AG08396 (cell line): Measurements from ENCODE around the gene OR13J1.
"Not testable (repeated sequence)": the region's sequence is repeated elsewhere in the genome, so short reads cannot be mapped to it uniquely, and the experiment has no call there.

Source experiments
- DNase-seq: peaks from one replicate; pipeline ENCODE4 v3.0.0; 2012; ENCODE audit warnings: low spot score, mixed read lengths

Gene OR13J1

GRCh38 chr9:35870351-35870923 lies at the start of gene OR13J1:
Gene OR13J1, minus strand, starts transcription at chr9:35870401. Its CDS starts 0 bp downstream, at chr9:35870401.
- DNase-seq = no peak

GRCh38 chr9:35919212-35920008 lies 49.2 kb upstream of the OR13J1 start:
- no peak for DNase-seq

GRCh38 chr9:35918780-35919179 lies 48.6 kb upstream of the OR13J1 start:
- no peak for DNase-seq

GRCh38 chr9:35917261-35917660 lies 47.1 kb upstream of the OR13J1 start:
- no peak for DNase-seq

- no peak for DNase-seq
Observed at GRCh38 chr9:35915681-35916294, 45.6 kb upstream of the OR13J1 start.

- DNase-seq = peak; percentile 20
Observed at GRCh38 chr9:35914301-35914807, 44.2 kb upstream of the OR13J1 start.

GRCh38 chr9:35913429-35913828 lies 43.2 kb upstream of the OR13J1 start:
- not testable (repeated sequence) for DNase-seq

GRCh38 chr9:35912791-35913400 lies 42.7 kb upstream of the OR13J1 start:
- no peak for DNase-seq

GRCh38 chr9:35911690-35912089 lies 41.5 kb upstream of the OR13J1 start:
- DNase-seq = no peak

- DNase-seq = peak; percentile 49
Observed at GRCh38 chr9:35910613-35911359, 40.6 kb upstream of the OR13J1 start.

GRCh38 chr9:35909687-35910612 lies 39.7 kb upstream of the OR13J1 start:
- DNase-seq = no peak

- DNase-seq = no peak
Observed at GRCh38 chr9:35909274-35909673, 39.1 kb upstream of the OR13J1 start, which contains the start of gene SPAAR. Gene SPAAR, plus strand, starts transcription at chr9:35909490. Its CDS starts 974 bp downstream, at chr9:35910464.

GRCh38 chr9:35908504-35909125 lies 38.4 kb upstream of the OR13J1 start:
- DNase-seq = peak; percentile 54

GRCh38 chr9:35907711-35908503 lies 37.7 kb upstream of the OR13J1 start:
- peak; percentile 81 for DNase-seq

GRCh38 chr9:35906923-35907699 lies 36.9 kb upstream of the OR13J1 start:
- DNase-seq = peak; percentile 76

- peak; percentile 88 for DNase-seq
Observed at GRCh38 chr9:35905912-35906679, 35.9 kb upstream of the OR13J1 start, which contains the start of gene HRCT1. Gene HRCT1, plus strand, starts transcription at chr9:35906202. Its CDS starts 86 bp downstream, at chr9:35906288.

GRCh38 chr9:35905051-35905781 lies 35.0 kb upstream of the OR13J1 start:
- DNase-seq = peak; percentile 56
